ENCODE results near the gene GASK1B. TPM values are rescaled to one million over a fixed set of nuclear protein-coding genes. Genes with fewer than 3 reads are reported as not detected.
A peak's percentile ranks its signal among the peaks of the same experiment; 100 is the strongest.

Gene GASK1B
- total RNA-seq, 4 donors from 2014 or later, result 1.0 to 23.7 (median 10.6) TPM

DNA sequence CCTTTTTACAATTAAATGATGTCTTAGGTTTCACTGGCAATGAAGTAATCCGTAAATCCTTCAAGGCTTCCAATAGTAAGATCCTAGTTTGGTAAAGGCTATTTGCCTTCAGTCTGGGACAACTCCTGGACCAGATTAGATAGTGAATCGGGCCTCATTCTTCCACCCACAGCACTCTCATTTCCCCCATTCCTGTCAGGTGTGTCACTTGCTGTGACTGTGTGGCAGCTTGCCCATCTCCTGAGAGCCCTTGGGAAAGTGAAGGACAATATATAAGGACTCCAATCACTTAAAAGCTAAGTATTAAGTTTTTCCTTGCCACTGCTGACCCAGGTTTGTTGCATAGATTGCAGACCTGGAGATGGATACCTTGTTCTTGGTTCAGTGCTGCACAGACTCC lies 3.3 kb upstream of the GASK1B start:
- no peak overlapping the region for H3K27ac ChIP-seq
- 62 to 75% methylated on average over 2 of the region's 2 CpGs for WGBS, 2 donors
- no peaks in the 10 kb centered on the region for H3K27me3 ChIP-seq
- no peaks in the 10 kb centered on the region for H3K9me3 ChIP-seq
- H3K4me1 ChIP-seq, result peaks cover 0 to 37% (median 7%) of the 10 kb centered on the region in 3 donors
- DNase-seq, result no peak
- no peaks in the 10 kb centered on the region for H3K36me3 ChIP-seq
- H3K4me3 ChIP-seq, result no peak overlapping the region
- no peak for TF ChIP-seq POLR2A (IDR thresholded peaks at IDR 0.05)
- TF ChIP-seq, protein P1, sequence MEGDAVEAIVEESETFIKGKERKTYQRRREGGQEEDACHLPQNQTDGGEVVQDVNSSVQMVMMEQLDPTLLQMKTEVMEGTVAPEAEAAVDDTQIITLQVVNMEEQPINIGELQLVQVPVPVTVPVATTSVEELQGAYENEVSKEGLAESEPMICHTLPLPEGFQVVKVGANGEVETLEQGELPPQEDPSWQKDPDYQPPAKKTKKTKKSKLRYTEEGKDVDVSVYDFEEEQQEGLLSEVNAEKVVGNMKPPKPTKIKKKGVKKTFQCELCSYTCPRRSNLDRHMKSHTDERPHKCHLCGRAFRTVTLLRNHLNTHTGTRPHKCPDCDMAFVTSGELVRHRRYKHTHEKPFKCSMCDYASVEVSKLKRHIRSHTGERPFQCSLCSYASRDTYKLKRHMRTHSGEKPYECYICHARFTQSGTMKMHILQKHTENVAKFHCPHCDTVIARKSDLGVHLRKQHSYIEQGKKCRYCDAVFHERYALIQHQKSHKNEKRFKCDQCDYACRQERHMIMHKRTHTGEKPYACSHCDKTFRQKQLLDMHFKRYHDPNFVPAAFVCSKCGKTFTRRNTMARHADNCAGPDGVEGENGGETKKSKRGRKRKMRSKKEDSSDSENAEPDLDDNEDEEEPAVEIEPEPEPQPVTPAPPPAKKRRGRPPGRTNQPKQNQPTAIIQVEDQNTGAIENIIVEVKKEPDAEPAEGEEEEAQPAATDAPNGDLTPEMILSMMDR (IDR thresholded peaks at IDR 0.05), result no peak
- intact Hi-C loops (cut with DNase I), result no loop called here

DNA sequence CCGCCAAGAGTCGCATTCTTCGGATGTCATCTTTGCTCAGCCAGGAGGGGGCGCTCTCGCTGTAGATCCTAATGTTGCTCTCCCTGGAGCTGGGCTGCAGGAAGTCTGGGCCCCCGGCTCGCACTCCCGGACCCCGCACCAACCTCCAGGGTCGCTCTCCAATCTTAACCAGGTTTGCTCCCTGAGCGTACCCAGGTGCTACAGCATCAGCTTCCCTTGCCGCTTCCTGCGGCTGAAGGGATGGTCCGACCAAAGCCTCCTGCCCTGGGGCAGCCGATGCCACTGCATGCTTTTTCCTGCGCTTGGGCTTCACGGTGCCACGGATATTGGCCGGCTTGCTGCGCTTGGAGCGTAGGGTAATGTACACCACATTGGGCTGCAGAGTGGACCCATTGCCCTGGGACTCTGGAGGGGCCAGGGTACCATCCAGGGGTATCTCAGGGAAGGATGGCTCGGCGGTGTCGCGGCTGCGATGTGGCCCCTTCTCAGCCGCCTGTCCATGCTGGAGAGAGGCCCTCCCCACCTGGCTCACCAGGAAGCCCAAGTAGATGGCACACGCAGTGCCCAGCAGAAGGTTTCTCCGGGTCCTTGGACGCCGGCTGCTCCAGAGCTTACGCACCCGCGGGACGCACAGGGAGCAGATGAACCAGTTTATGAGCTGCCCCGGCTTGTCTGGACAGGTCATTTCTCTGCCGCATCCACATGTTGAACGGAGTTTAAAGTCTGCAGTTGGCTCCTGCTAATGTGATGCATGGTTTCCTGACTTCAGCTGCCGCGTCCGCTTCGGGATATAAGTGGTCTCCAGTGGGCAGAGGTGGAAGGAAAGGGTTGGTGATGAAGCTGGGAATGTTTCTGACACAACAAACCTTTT lies 1.9 kb downstream of the GASK1B start:
- intact Hi-C loops (cut with DNase I), result loop anchor here (5.0 kb wide), 1 partner anchor 179 kb away; no protein-coding TSS in a partner anchor
- no peaks in the 10 kb centered on the region for H3K27me3 ChIP-seq
- H3K36me3 ChIP-seq, result no peaks in the 10 kb centered on the region
- DNase-seq, result no peak
- WGBS, 2 donors, result 17 to 78% methylated on average over 9 to 10 of the region's 42 CpGs
- TF ChIP-seq, protein P1 (IDR thresholded peaks at IDR 0.05), result peak in 4 of 6 experiments; percentile 24 to 48 (median 36)
- peak in 1 of 4 donors; percentile 17 for TF ChIP-seq POLR2A (IDR thresholded peaks at IDR 0.05)
- H3K27ac ChIP-seq, result peak overlapping the region; percentile 24 to 88 (median 78)
- peak overlapping the region; percentile 20 to 68 (median 48) for H3K4me3 ChIP-seq
- H3K4me1 ChIP-seq, result peaks cover 0 to 41% (median 7%) of the 10 kb centered on the region in 3 donors
- no peaks in the 10 kb centered on the region for H3K9me3 ChIP-seq

DNA sequence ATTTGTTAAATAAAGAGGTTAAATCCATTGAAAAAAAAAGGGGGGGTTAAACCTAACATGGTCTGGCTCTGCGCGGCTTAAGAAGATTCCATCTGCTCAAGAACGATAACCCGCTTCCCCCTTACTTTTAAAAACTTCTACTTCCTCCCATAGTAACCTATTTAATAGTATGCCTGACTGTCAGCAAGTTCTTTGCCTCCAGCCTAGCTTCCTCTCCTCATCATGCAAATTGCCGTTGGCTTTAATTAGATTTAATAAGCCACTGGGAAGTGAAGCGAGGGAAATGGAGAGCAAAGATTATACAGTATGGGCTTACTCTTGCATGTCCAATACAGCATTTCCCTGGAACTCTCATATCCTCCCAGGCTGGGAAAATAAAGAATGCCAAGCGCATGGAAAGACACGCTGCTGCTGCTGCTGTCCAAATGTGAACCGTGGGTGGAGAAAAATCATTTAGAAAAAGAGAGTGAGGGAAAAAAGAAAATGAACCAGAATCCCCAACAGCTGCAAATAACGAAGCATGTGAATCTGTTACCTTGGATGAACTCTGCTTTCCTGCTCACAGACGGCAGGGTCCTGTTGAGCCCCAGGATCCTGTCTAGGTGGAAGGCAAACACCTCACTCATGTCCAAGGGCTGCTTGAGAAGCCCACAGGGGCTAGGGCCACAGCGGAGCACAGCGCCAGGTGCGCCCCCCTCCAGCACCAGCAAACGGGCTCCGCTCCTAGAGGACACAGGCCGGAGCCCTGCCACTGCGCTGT lies 2.7 kb downstream of the GASK1B start:
- Histone ChIP-seq H3K9me3 (no peaks in the 10 kb centered on the region), H3K27me3 (no peaks in the 10 kb centered on the region), H3K4me1 (peaks cover 0 to 40% (median 7%) of the 10 kb centered on the region in 3 donors), H3K36me3 (no peaks in the 10 kb centered on the region), H3K27ac (peak overlapping the region; percentile 24 to 88 (median 78)), H3K4me3 (peak overlapping the region; percentile 20 to 68 (median 48))
- TF ChIP-seq, protein P1 (IDR thresholded peaks at IDR 0.05), result no peak
- TF ChIP-seq POLR2A (IDR thresholded peaks at IDR 0.05), result no peak
- WGBS, 2 donors, result 39 to 55% methylated on average over 11 to 18 of the region's 18 CpGs
- no peak for DNase-seq
- intact Hi-C loops (cut with DNase I), result loop anchor here (5.0 kb wide), 1 partner anchor 178 kb away; no protein-coding TSS in a partner anchor

DNA sequence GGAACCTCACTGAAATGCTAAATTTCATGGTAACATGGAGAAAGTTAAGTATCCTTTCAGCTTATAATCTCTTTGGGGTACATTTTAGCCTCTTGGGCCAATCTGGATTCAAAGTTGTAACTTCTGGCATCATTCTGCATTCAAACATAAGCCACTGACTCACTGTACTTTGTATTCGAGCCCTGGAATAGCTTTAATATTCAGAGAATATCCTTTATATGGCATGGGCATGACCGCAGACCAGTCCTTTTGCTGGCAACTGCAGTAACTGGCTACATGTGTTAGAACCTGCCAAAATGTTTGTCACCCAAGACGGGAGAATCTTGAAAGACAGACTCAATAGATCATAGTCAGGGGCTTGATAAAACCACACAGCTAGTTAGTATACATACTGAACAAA lies 3.3 kb downstream of the GASK1B start:
- TF ChIP-seq POLR2A (IDR thresholded peaks at IDR 0.05), result no peak
- TF ChIP-seq, protein P1 (IDR thresholded peaks at IDR 0.05), result no peak
- WGBS, 2 donors, result 22 to 28% methylated on average over 3 of the region's 3 CpGs
- no peaks in the 10 kb centered on the region for H3K36me3 ChIP-seq
- H3K4me1 ChIP-seq, result peaks cover 0 to 40% (median 7%) of the 10 kb centered on the region in 3 donors
- peak overlapping the region; percentile 8 to 68 (median 48) for H3K4me3 ChIP-seq
- no peak for DNase-seq
- intact Hi-C loops (cut with DNase I), result no loop called here
- H3K27ac ChIP-seq, result peak overlapping the region in 3 of 4 donors; percentile 78 to 88 (median 79)
- no peaks in the 10 kb centered on the region for H3K27me3 ChIP-seq
- no peaks in the 10 kb centered on the region for H3K9me3 ChIP-seq
